Liver (tissue), 3 donors: ENCODE measurements around the gene SEC61B.

ENCODE experiments used
- CTCF ChIP-seq: fragments of 150-350 bp; IDR thresholded peaks from 2 replicates; pipeline ENCODE4 v1.5.1; 2017; ENCODE audit warnings: improper control_type of control experiment, low read depth, low read length; ENCODE audit not compliant: missing input control
- GABPA ChIP-seq, 2 donors: IDR thresholded peaks in 1 of 2; conservative IDR thresholded peaks in 1 of 2; 2 replicates each; pipeline ENCODE4 v1.6.1; 2016; ENCODE audit warnings: antibody characterized with exemption in 2 of 2, mild to moderate bottlenecking in 1 of 2, moderate library complexity in 1 of 2
- JUND ChIP-seq, 2 donors: IDR thresholded peaks; 2 replicates each; pipeline ENCODE4 v1.6.1; 2016; ENCODE audit warnings: antibody characterized with exemption in 2 of 2
- NR2F2 ChIP-seq: IDR thresholded peaks from 2 replicates; pipeline ENCODE4 v1.6.1; 2016; ENCODE audit warnings: antibody characterized with exemption
- RAD21 ChIP-seq, 2 donors: IDR thresholded peaks; 2 replicates each; pipeline ENCODE4 v1.6.1; 2016; ENCODE audit warnings: antibody characterized with exemption in 2 of 2, mild to moderate bottlenecking in 2 of 2
- RXRA ChIP-seq, 2 donors: IDR thresholded peaks; 2 replicates each; pipeline ENCODE4 v1.6.1; 2017 to 2018; ENCODE audit warnings: antibody characterized with exemption in 2 of 2, mild to moderate bottlenecking in 1 of 2
- SP1 ChIP-seq: IDR thresholded peaks from 2 replicates; pipeline ENCODE4 v1.6.1; 2018; ENCODE audit warnings: antibody characterized with exemption, mild to moderate bottlenecking
- TAF1 ChIP-seq: conservative IDR thresholded peaks from 2 replicates; pipeline ENCODE4 v1.6.1; 2016; ENCODE audit warnings: antibody characterized with exemption, mild to moderate bottlenecking
- YY1 ChIP-seq: IDR thresholded peaks from 2 replicates; pipeline ENCODE4 v1.6.1; 2016; ENCODE audit warnings: antibody characterized with exemption, mild to moderate bottlenecking
- ZBTB33 ChIP-seq: IDR thresholded peaks from 2 replicates; pipeline ENCODE4 v1.6.1; 2016; ENCODE audit warnings: antibody characterized with exemption
- TF ChIP-seq, protein P1 (sequence below): IDR thresholded peaks from 2 replicates; pipeline ENCODE4 v1.6.1; 2016; ENCODE audit warnings: antibody characterized with exemption
- TF ChIP-seq, protein P2 (sequence below): IDR thresholded peaks from 2 replicates; pipeline ENCODE4 v1.6.1; 2016; ENCODE audit warnings: antibody characterized with exemption
- TF ChIP-seq, protein P3 (sequence below): IDR thresholded peaks from 2 replicates; pipeline ENCODE4 v1.6.1; 2016; ENCODE audit warnings: antibody characterized with exemption, mild to moderate bottlenecking
- donor health status: healthy.
- donor health status: healthy.

DNA sequence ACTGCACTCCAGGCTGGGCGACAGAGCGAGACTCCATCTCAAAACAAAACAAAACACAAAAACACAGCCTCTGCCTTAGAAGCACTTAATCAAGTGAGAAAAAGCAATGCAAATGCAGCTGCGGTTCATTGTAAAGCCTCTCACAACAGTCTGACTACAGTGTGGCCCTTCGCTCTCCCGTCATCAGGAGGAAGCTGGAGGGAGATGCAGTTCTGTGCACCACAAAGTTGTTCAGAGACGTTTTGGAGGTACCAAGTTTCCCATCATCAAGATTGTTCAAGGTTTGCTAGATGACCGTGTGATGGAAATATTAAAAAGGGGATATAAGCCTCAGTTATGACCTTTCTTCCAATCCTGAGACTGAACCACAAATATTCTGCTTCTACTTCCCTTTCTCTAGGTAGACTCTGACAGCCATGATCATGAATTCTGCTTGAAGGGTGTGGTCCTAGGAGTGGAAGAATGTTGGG lies 40.9 kb downstream of the SEC61B start:
- TF ChIP-seq CTCF (no peak), RXRA (IDR thresholded peaks at IDR 0.05) (no peak), GABPA (IDR thresholded peaks at IDR 0.05 in 1 of 2, conservative IDR thresholded peaks at IDR 0.05 in 1 of 2) (no peak), RAD21 (IDR thresholded peaks at IDR 0.05) (no peak), JUND (IDR thresholded peaks at IDR 0.05) (no peak), ZBTB33 (no peak), SP1 (no peak), YY1 (no peak), TAF1 (no peak), NR2F2 (no peak)
- TF ChIP-seq, protein P1, sequence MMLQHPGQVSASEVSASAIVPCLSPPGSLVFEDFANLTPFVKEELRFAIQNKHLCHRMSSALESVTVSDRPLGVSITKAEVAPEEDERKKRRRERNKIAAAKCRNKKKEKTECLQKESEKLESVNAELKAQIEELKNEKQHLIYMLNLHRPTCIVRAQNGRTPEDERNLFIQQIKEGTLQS: no peak
- TF ChIP-seq, protein P2, sequence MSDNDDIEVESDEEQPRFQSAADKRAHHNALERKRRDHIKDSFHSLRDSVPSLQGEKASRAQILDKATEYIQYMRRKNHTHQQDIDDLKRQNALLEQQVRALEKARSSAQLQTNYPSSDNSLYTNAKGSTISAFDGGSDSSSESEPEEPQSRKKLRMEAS: no peak
- TF ChIP-seq, protein P3, sequence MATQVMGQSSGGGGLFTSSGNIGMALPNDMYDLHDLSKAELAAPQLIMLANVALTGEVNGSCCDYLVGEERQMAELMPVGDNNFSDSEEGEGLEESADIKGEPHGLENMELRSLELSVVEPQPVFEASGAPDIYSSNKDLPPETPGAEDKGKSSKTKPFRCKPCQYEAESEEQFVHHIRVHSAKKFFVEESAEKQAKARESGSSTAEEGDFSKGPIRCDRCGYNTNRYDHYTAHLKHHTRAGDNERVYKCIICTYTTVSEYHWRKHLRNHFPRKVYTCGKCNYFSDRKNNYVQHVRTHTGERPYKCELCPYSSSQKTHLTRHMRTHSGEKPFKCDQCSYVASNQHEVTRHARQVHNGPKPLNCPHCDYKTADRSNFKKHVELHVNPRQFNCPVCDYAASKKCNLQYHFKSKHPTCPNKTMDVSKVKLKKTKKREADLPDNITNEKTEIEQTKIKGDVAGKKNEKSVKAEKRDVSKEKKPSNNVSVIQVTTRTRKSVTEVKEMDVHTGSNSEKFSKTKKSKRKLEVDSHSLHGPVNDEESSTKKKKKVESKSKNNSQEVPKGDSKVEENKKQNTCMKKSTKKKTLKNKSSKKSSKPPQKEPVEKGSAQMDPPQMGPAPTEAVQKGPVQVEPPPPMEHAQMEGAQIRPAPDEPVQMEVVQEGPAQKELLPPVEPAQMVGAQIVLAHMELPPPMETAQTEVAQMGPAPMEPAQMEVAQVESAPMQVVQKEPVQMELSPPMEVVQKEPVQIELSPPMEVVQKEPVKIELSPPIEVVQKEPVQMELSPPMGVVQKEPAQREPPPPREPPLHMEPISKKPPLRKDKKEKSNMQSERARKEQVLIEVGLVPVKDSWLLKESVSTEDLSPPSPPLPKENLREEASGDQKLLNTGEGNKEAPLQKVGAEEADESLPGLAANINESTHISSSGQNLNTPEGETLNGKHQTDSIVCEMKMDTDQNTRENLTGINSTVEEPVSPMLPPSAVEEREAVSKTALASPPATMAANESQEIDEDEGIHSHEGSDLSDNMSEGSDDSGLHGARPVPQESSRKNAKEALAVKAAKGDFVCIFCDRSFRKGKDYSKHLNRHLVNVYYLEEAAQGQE: no peak
